ENCODE data around the gene PAMR1.

- TF ChIP-seq CTCF (IDR thresholded peaks at IDR 0.05) (no peak), EZH2phosphoT487 (IDR thresholded peaks at IDR 0.05) (no peak)
These were observed 50.7 kb downstream of the PAMR1 start for GRCh38 chr11:35474688-35475087.
